Heart left ventricle (tissue), 16 donors: ENCODE results near the gene TBC1D1. TPM values are rescaled to one million over a fixed set of nuclear protein-coding genes. Genes with fewer than 3 reads are reported as not detected.

Experiments
- ATAC-seq, 4 donors: fragments of 200-7000 bp; cut with Tn5 transposase; one replicate each; pipeline ENCODE4 v1.9.1; 2020 to 2022; ENCODE audit warnings: moderate library complexity in 4 of 4, mild to moderate bottlenecking in 3 of 4, moderate number of reproducible peaks in 1 of 4
- DNase-seq, 5 donors: peaks; one replicate each; pipeline ENCODE4 v3.0.0-alpha.2; 2020
- H3K27ac ChIP-seq, 12 donors: fragments of 200-600 bp; sonication (generic) in 4 of 12; one replicate each; pipeline versions ENCODE4 v1.5.0 to v1.8.0; 2016 to 2022; ENCODE audit warnings: mild to moderate bottlenecking in 2 of 12
- H3K27me3 ChIP-seq, 9 donors: fragments of 200-600 bp; sonication (generic) in 2 of 9; one replicate each; pipeline versions ENCODE4 v1.5.1 to v1.8.0; 2016 to 2022; ENCODE audit warnings: mild to moderate bottlenecking in 3 of 9
- H3K36me3 ChIP-seq, 9 donors: fragments of 200-600 bp; sonication (generic) in 2 of 9; one replicate each; pipeline versions ENCODE4 v1.5.0 to v1.8.0; 2018 to 2022; ENCODE audit warnings: mild to moderate bottlenecking in 2 of 9
- H3K4me1 ChIP-seq, 12 donors: fragments of 200-600 bp; sonication (generic) in 4 of 12; one replicate each; pipeline versions ENCODE4 v1.5.0 to v1.8.0; 2016 to 2022; ENCODE audit warnings: mild to moderate bottlenecking in 3 of 12
- H3K4me3 ChIP-seq, 12 donors: fragments of 200-600 bp; sonication (generic) in 4 of 12; one replicate each; pipeline versions ENCODE4 v1.5.0 to v1.8.0; 2017 to 2022; ENCODE audit warnings: mild to moderate bottlenecking in 9 of 12, moderate library complexity in 4 of 12
- H3K9me3 ChIP-seq, 12 donors: fragments of 200-600 bp; sonication (generic) in 4 of 12; one replicate each; pipeline versions ENCODE4 v1.5.0 to v1.8.0; 2016 to 2022; ENCODE audit warnings: mild to moderate bottlenecking in 1 of 12
- CTCF ChIP-seq, 12 donors: fragments of 200-600 bp; sonication (generic) in 4 of 12; IDR thresholded peaks; one replicate each; pipeline versions ENCODE4 v1.5.0 to v1.8.0; 2018 to 2022; ENCODE audit warnings: antibody characterized with exemption in 12 of 12, mild to moderate bottlenecking in 5 of 12
- POLR2A ChIP-seq, 2 donors: fragments of 450-650 bp; IDR thresholded peaks; one replicate each; pipeline ENCODE4 v1.6.1; 2017; ENCODE audit warnings: antibody characterized with exemption in 2 of 2, mild to moderate bottlenecking in 2 of 2, moderate library complexity in 2 of 2
- WGBS, 4 donors: extraction: QIAGEN DNeasy Blood & Tissue Kit in 2 of 4; methylation state at CpG; one replicate each; pipeline versions ENCODE4 v1.1.5 to v1.1.7; 2013 to 2018; 5-methylcytosine and 5-hydroxymethylcytosine counted together
- intact Hi-C, 10 donors: fragments of 100-400 bp; cut with DNase I; formaldehyde crosslinking; loops; one replicate each; pipeline versions ENCODE4 v1.11.1 to v1.14.2; 2022
- polyA plus RNA-seq, 2 donors: library from polyadenylated mRNA; stranded (reverse); fragments of 200-250 nt; gene quantifications; one replicate each; pipeline ENCODE4 v1.2.3, GENCODE V29; 2013
- total RNA-seq, 9 donors: library from RNA; depleted of rRNA in 2 of 9; stranded (reverse); fragments of >200 nt in 2 of 9; fragmentation: NEBNext Ultra II Directional in 3 of 9; extraction: Animal tissue kit (Norgen Biotek cat#: 25700) in 3 of 9; gene quantifications; one replicate each; pipeline versions ENCODE4 v1.1.0 to v1.2.4, GENCODE V29; 2016 to 2023
- donor health status: ischemic (EF 13 %, LVEDD 7.1; RV severe dilation, severe dysfunction).
- donor health status: healthy with polysubstance abuse.
- donor health status: DM: no; HTN: yes; CAD: no.
- donor health status: DM: no; HTN: no; CAD: no.
- donor health status: ischemic (EF 25% LVEDD 6.9; RV normal size, moderate dysfunction).
- donor health status: ischemic (EF 25% LVEDD 5.7; RV mildly dilated, moderate dysfunction).
- donor health status: healthy.
- donor health status: DM: yes; HTN: yes; CAD: no.
- donor health status: ischemic (EF 35%, LVEDD 5.7; RV mildly dilated, moderate dysfunction).
- donor health status: nonischemic (EF 11% LVEDD 7.7; RV severe dilation, severe dysfunction).
- donor health status: DM: yes; HTN: yes; CAD: no.
- donor health status: PGD.
- donor health status: ischemic (EF 29% LVEDD 5.4; RV normal size, mild dysfunction).
- donor health status: nonischemic (EF 23%, LVEDD 6.1; RV moderate dilation, normal function).

The TBC1D1 gene
- total and polyA plus RNA-seq, 11 donors = 81.7 to 269 (median 140) TPM

- Histone ChIP-seq H3K4me1 (peaks cover 0 to 37% (median 22%) of the 10 kb centered on the region in 12 donors), H3K36me3 (no peaks in the 10 kb centered on the region), H3K27ac (peak overlapping the region in 4 of 12 donors; percentile 2 to 40 (median 16)), H3K9me3 (no peaks in the 10 kb centered on the region), H3K4me3 (no peak overlapping the region), H3K27me3 (no peaks in the 10 kb centered on the region)
- TF ChIP-seq POLR2A (IDR thresholded peaks at IDR 0.05) (no peak), CTCF (IDR thresholded peaks at IDR 0.05) (no peak)
- DNase-seq (no peak), ATAC-seq (peak in 2 of 4 donors; percentile 14 to 54)
- intact Hi-C loops = loop anchor here in 3 of 10 donors (5.0 to 10.0 kb wide), 3 partner anchors 63 to 75 kb away; no protein-coding TSS in a partner anchor
- 58 to 73% (median 68%) methylated on average over 8 of the region's 8 CpGs for WGBS, 4 donors
Observed at GRCh38 chr4:38149997-38150671, 259.2 kb downstream of the TBC1D1 start.

- WGBS, 4 donors = 80 to 89% (median 82%) methylated on average over 5 of the region's 5 CpGs
- Histone ChIP-seq H3K4me1 (peaks cover 0 to 37% (median 26%) of the 10 kb centered on the region in 12 donors), H3K9me3 (no peaks in the 10 kb centered on the region), H3K27ac (no peak overlapping the region), H3K36me3 (no peaks in the 10 kb centered on the region), H3K27me3 (no peaks in the 10 kb centered on the region), H3K4me3 (no peak overlapping the region)
- DNase-seq = no peak
- ATAC-seq = no peak
- intact Hi-C loops = loop anchor here in 3 of 10 donors (5.0 to 10.0 kb wide), 3 partner anchors 63 to 76 kb away; no protein-coding TSS in a partner anchor
- TF ChIP-seq CTCF (IDR thresholded peaks at IDR 0.05) (no peak), POLR2A (IDR thresholded peaks at IDR 0.05) (no peak)
Observed at GRCh38 chr4:38150766-38151165, 259.9 kb downstream of the TBC1D1 start.

- Histone ChIP-seq H3K27me3 (no peaks in the 10 kb centered on the region), H3K27ac (no peak overlapping the region), H3K4me1 (peaks cover 0 to 42% (median 30%) of the 10 kb centered on the region in 12 donors), H3K4me3 (no peak overlapping the region), H3K9me3 (no peaks in the 10 kb centered on the region), H3K36me3 (no peaks in the 10 kb centered on the region)
- TF ChIP-seq CTCF (IDR thresholded peaks at IDR 0.05) = no peak
- no peak for TF ChIP-seq POLR2A (IDR thresholded peaks at IDR 0.05)
- no peak for DNase-seq
- WGBS, 4 donors = 93 to 97% (median 95%) methylated on average over 6 of the region's 6 CpGs
- intact Hi-C loops = loop anchor here in 3 of 10 donors (5.0 to 10.0 kb wide), 3 partner anchors 65 to 77 kb away; no protein-coding TSS in a partner anchor
- ATAC-seq = no peak
Observed at GRCh38 chr4:38151873-38152272, 261.0 kb downstream of the TBC1D1 start.

- intact Hi-C loops = loop anchor here in 3 of 10 donors (5.0 to 10.0 kb wide), 3 partner anchors 65 to 78 kb away; no protein-coding TSS in a partner anchor
- H3K36me3 ChIP-seq = no peaks in the 10 kb centered on the region
- WGBS, 4 donors = 84 to 94% (median 92%) methylated on average over 1 of the region's 1 CpG
- no peak overlapping the region for H3K4me3 ChIP-seq
- H3K27ac ChIP-seq = no peak overlapping the region
- TF ChIP-seq CTCF (IDR thresholded peaks at IDR 0.05) = no peak
- no peak for TF ChIP-seq POLR2A (IDR thresholded peaks at IDR 0.05)
- peaks cover 0 to 47% (median 32%) of the 10 kb centered on the region in 12 donors for H3K4me1 ChIP-seq
- ATAC-seq = no peak
- H3K9me3 ChIP-seq = no peaks in the 10 kb centered on the region
- no peak for DNase-seq
- no peaks in the 10 kb centered on the region for H3K27me3 ChIP-seq
Observed at GRCh38 chr4:38152305-38152704, 261.4 kb downstream of the TBC1D1 start.
